GM12878 (cell line): ENCODE measurements around the gene RNF112.

Source experiments
- HDAC2 ChIP-seq: fragments of 200-600 bp; sonication (generic); IDR thresholded peaks from 2 replicates; pipeline ENCODE4 v1.6.1; 2017
- MXI1 ChIP-seq: fragments of 150-350 bp; IDR thresholded peaks from 2 replicates; pipeline ENCODE4 v1.6.1; 2011; ENCODE audit warnings: low read depth, mild to moderate bottlenecking, inconsistent platforms, low read length, improper control_type of control experiment
- POLR2AphosphoS5 ChIP-seq: IDR thresholded peaks from 2 replicates; pipeline ENCODE4 v1.6.1; 2011; ENCODE audit warnings: mild to moderate bottlenecking, low read length, inconsistent platforms
- TF ChIP-seq, protein P1 (sequence below), 3 experiments: IDR thresholded peaks in 2 of 3; conservative IDR thresholded peaks in 1 of 3; 2 replicates each; pipeline ENCODE4 v1.5.1; 2011; ENCODE audit warnings: low read depth in 3 of 3, low read length in 3 of 3, mild to moderate bottlenecking in 3 of 3, control low read depth in 2 of 3, moderate library complexity in 2 of 3, inconsistent platforms in 1 of 3, mixed read lengths in 1 of 3; ENCODE audit not compliant: control insufficient read depth in 2 of 3, insufficient read depth in 1 of 3; ENCODE audit errors: extremely low read depth in 1 of 3
- TF ChIP-seq, protein P2 (sequence below): fragments of 450-650 bp; IDR thresholded peaks from 2 replicates; pipeline ENCODE4 v1.6.1; 2018; ENCODE audit warnings: mild to moderate bottlenecking, low read depth, moderate library complexity; ENCODE audit not compliant: partially characterized antibody

DNA sequence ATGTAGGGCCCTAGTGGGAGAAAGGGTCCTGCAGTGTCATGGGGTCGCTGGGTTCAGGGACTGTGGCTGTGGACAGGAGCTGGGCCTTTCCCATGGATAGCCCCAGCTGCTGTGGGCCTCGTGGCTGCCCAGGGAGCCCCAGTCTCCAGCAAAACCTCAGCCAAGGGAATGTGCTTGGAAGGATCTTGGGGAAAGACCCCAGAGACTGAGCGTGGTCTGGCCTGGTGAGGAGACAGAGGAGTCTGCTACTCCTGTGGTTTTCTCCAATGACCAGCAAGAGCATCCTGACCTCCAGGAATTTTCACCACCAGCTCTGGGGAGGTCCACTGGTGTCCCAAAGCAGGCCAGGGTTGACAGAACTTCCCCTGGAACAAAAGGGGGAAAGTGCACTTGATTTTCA is 42.3 kb downstream of the RNF112 start:
- no peak for TF ChIP-seq MXI1
- no peak for TF ChIP-seq POLR2AphosphoS5
- TF ChIP-seq, protein P1, sequence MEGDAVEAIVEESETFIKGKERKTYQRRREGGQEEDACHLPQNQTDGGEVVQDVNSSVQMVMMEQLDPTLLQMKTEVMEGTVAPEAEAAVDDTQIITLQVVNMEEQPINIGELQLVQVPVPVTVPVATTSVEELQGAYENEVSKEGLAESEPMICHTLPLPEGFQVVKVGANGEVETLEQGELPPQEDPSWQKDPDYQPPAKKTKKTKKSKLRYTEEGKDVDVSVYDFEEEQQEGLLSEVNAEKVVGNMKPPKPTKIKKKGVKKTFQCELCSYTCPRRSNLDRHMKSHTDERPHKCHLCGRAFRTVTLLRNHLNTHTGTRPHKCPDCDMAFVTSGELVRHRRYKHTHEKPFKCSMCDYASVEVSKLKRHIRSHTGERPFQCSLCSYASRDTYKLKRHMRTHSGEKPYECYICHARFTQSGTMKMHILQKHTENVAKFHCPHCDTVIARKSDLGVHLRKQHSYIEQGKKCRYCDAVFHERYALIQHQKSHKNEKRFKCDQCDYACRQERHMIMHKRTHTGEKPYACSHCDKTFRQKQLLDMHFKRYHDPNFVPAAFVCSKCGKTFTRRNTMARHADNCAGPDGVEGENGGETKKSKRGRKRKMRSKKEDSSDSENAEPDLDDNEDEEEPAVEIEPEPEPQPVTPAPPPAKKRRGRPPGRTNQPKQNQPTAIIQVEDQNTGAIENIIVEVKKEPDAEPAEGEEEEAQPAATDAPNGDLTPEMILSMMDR (IDR thresholded peaks at IDR 0.05 in 2 of 3, conservative IDR thresholded peaks at IDR 0.05 in 1 of 3; ENCODE audit: control insufficient read depth in 2 of 3, extremely low read depth in 1 of 3, insufficient read depth in 1 of 3, low read depth in 3 of 3, low read length in 3 of 3): no peak
- TF ChIP-seq, protein P2, sequence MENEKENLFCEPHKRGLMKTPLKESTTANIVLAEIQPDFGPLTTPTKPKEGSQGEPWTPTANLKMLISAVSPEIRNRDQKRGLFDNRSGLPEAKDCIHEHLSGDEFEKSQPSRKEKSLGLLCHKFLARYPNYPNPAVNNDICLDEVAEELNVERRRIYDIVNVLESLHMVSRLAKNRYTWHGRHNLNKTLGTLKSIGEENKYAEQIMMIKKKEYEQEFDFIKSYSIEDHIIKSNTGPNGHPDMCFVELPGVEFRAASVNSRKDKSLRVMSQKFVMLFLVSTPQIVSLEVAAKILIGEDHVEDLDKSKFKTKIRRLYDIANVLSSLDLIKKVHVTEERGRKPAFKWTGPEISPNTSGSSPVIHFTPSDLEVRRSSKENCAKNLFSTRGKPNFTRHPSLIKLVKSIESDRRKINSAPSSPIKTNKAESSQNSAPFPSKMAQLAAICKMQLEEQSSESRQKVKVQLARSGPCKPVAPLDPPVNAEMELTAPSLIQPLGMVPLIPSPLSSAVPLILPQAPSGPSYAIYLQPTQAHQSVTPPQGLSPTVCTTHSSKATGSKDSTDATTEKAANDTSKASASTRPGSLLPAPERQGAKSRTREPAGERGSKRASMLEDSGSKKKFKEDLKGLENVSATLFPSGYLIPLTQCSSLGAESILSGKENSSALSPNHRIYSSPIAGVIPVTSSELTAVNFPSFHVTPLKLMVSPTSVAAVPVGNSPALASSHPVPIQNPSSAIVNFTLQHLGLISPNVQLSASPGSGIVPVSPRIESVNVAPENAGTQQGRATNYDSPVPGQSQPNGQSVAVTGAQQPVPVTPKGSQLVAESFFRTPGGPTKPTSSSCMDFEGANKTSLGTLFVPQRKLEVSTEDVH: no peak
- TF ChIP-seq HDAC2: no peak
